Measurements from ENCODE around the gene MYO19.
"Not testable (repeated sequence)": the region's sequence is repeated elsewhere in the genome, so short reads cannot be mapped to it uniquely, and the experiment has no call there.

Gene MYO19

DNA sequence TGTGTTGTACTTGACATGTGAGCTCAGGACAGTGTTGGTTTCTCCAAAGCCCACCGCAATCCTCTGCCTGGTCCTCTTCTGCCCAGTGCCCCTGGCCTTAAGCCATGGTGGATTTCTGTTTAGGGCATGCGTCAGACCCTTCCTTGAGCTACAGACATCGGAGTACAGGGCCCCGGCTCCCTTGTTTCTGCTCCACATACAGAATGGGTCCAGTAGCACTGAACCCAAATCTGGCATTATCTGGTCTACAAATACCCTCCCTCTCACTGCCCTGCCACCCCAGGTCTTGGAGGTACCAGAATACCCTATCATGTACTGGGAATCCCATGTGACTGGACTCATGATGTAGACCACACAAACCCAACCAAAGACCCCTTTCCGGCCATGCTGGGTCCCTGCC lies 75.6 kb downstream of the MYO19 start:
- H3K4me1 ChIP-seq (ENCODE audit: insufficient read depth, low read length), result no peaks in the 10 kb centered on the region
- peaks cover 7 to 10% of the 10 kb centered on the region in 2 donors for H3K27me3 ChIP-seq (ENCODE audit: control insufficient read depth in 1 of 2, insufficient read depth in 2 of 2, low read length in 2 of 2)
- no peaks in the 10 kb centered on the region for H3K36me3 ChIP-seq (ENCODE audit: insufficient read depth, low read length)
- no peaks in the 10 kb centered on the region for H3K9me3 ChIP-seq (ENCODE audit: low read length)
- H3K9ac ChIP-seq (ENCODE audit: low read length), result no peak overlapping the region
- H3K4me3 ChIP-seq (ENCODE audit: low read depth in 1 of 2, low read length in 2 of 2), result no peak overlapping the region
- no peak overlapping the region for H3K27ac ChIP-seq (ENCODE audit: low read depth, low read length)

DNA sequence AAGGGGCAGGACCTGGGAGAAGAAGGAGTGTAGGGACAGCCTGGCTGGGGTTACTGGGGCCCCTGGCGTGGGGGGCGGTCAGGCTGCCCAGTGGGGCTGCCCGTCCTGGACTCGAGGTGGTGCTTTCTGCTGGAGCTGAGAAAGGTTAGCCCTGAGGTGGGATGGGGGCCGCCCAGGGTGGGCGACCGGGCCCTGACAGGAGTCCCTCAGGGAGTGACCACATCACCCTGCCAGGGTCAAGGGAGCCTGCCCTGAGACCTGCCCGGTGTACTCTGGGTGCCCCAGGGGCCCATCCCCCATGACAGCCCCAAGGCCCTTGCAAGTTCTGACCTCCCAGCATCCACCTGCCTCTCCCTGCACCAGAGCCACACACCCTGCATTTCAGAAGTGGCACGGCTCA lies 77.0 kb downstream of the MYO19 start:
- not testable (repeated sequence) for H3K27me3 ChIP-seq (ENCODE audit: control insufficient read depth in 1 of 2, insufficient read depth in 2 of 2, low read length in 2 of 2); H3K4me1 ChIP-seq (ENCODE audit: insufficient read depth, low read length); H3K9ac ChIP-seq (ENCODE audit: low read length); H3K27ac ChIP-seq (ENCODE audit: low read depth, low read length); H3K4me3 ChIP-seq (ENCODE audit: low read depth in 1 of 2, low read length in 2 of 2); H3K36me3 ChIP-seq (ENCODE audit: insufficient read depth, low read length); H3K9me3 ChIP-seq (ENCODE audit: low read length)

DNA sequence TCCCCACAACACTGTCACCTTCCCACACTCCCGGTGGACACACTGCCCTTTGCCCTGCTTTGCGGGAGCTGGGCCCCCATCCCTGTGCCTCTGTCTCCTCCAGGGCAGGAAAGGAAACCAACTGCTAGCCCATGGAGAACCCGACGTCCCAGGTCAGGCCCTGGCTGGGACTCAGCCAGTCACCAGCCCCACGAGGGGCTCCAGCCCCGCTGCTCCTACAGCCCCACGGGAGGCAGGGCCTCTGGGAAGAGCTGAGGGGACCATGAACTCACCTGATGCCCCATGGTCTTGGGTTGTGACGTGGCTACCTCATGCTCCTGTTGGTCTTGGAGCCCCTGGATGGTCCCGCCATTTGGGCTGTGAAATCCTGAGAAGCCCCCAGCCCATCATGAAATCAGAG lies 81.8 kb downstream of the MYO19 start:
- H3K27me3 ChIP-seq (ENCODE audit: control insufficient read depth in 1 of 2, insufficient read depth in 2 of 2, low read length in 2 of 2); H3K9me3 ChIP-seq (ENCODE audit: low read length); H3K4me3 ChIP-seq (ENCODE audit: low read depth in 1 of 2, low read length in 2 of 2); H3K4me1 ChIP-seq (ENCODE audit: insufficient read depth, low read length); H3K9ac ChIP-seq (ENCODE audit: low read length); H3K36me3 ChIP-seq (ENCODE audit: insufficient read depth, low read length); H3K27ac ChIP-seq (ENCODE audit: low read depth, low read length): not testable (repeated sequence)

DNA sequence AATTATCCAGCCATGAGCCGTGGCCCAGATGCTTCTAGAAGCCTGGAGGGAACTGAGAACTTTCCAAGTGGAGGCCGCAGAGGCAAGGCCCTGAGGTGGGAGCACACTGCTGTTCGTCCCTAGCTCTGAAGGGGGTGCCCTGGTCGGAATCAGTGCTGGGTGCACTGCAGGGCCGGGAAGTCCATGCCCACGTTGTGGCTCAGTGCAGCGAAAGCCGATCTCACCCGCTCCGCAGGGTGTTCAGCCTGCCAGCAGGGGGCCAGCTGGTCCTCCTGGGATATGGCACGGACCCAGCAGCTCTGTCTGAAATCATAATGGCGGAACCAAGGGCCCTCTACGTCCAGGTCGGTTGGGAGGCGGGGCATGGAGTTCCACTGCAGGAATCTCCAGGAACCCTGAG lies 84.7 kb downstream of the MYO19 start:
- not testable (repeated sequence) for H3K27ac ChIP-seq (ENCODE audit: low read depth, low read length); H3K9me3 ChIP-seq (ENCODE audit: low read length); H3K9ac ChIP-seq (ENCODE audit: low read length); H3K27me3 ChIP-seq (ENCODE audit: control insufficient read depth in 1 of 2, insufficient read depth in 2 of 2, low read length in 2 of 2); H3K4me1 ChIP-seq (ENCODE audit: insufficient read depth, low read length); H3K4me3 ChIP-seq (ENCODE audit: low read depth in 1 of 2, low read length in 2 of 2); H3K36me3 ChIP-seq (ENCODE audit: insufficient read depth, low read length)

Measured in muscle layer of colon (tissue), 2 donors.